GM23338 (cell line): Measurements from ENCODE around the gene DDX41. TPM values are rescaled to one million over a fixed set of nuclear protein-coding genes. Genes with fewer than 3 reads are reported as not detected.
"Not testable (repeated sequence)": the region's sequence is repeated elsewhere in the genome, so short reads cannot be mapped to it uniquely, and the experiment has no call there.

Source experiments
- ATAC-seq: fragments of 200-7000 bp; cut with Tn5 transposase; 3 replicates; pipeline ENCODE4 v1.9.1; 2020
- DNase-seq: peaks from one replicate; pipeline ENCODE4 v3.0.0-alpha.2; 2015; ENCODE audit warnings: low spot score
- H2AFZ ChIP-seq: fragments of 200-600 bp; sonication (generic); 2 replicates; pipeline ENCODE4 v1.8.0; 2016; ENCODE audit warnings: antibody characterized with exemption, mild to moderate bottlenecking, moderate library complexity
- H3F3A ChIP-seq: fragments of 200-600 bp; sonication (generic); replicated peaks from 2 replicates; pipeline ENCODE4 v1.8.0; 2017; ENCODE audit warnings: antibody characterized with exemption, mixed run types, low read depth
- H3K27ac ChIP-seq: fragments of 200-600 bp; sonication (generic); 2 replicates; pipeline ENCODE4 v1.6.1; 2016; ENCODE audit warnings: low read depth
- H3K27me3 ChIP-seq: fragments of 200-600 bp; sonication (generic); 2 replicates; pipeline ENCODE4 v1.8.0; 2016; ENCODE audit warnings: mild to moderate bottlenecking, mixed run types, moderate library complexity; ENCODE audit not compliant: insufficient read depth
- H3K36me3 ChIP-seq: fragments of 200-600 bp; sonication (generic); 2 replicates; pipeline ENCODE4 v1.8.0; 2016; ENCODE audit warnings: mild to moderate bottlenecking; ENCODE audit not compliant: insufficient read depth
- H3K4me1 ChIP-seq: fragments of 200-600 bp; sonication (generic); 2 replicates; pipeline ENCODE4 v1.8.0; 2016; ENCODE audit warnings: mild to moderate bottlenecking, moderate library complexity; ENCODE audit not compliant: insufficient read depth
- H3K4me2 ChIP-seq: fragments of 200-600 bp; sonication (generic); 2 replicates; pipeline ENCODE4 v1.7.1; 2017; ENCODE audit warnings: mixed run types
- H3K4me3 ChIP-seq: fragments of 200-600 bp; sonication (generic); 2 replicates; pipeline ENCODE4 v1.6.1; 2016; ENCODE audit warnings: mixed run types
- H3K79me2 ChIP-seq: fragments of 200-600 bp; sonication (generic); replicated peaks from 2 replicates; pipeline ENCODE4 v1.8.0; 2017; ENCODE audit warnings: mild to moderate bottlenecking; ENCODE audit not compliant: insufficient read depth
- H3K9me2 ChIP-seq: fragments of 200-600 bp; sonication (generic); 2 replicates; pipeline ENCODE4 v1.8.0; 2017; ENCODE audit not compliant: insufficient read depth
- H4K20me1 ChIP-seq: fragments of 200-600 bp; sonication (generic); replicated peaks from 2 replicates; pipeline ENCODE4 v1.8.0; 2017; ENCODE audit warnings: mild to moderate bottlenecking; ENCODE audit not compliant: insufficient read depth
- H3K27ac Mint-ChIP-seq: 2 replicates; pipeline ENCODE4 v1.8.0; 2020; ENCODE audit warnings: inconsistent platforms, mild to moderate bottlenecking, moderate library complexity, mixed read lengths
- H3K27me3 Mint-ChIP-seq: 3 replicates; pipeline ENCODE4 v1.8.0; 2022; ENCODE audit warnings: low read depth, mild to moderate bottlenecking, moderate library complexity, mixed read lengths, inconsistent platforms; ENCODE audit not compliant: insufficient read depth, poor library complexity
- H3K36me3 Mint-ChIP-seq: 3 replicates; pipeline ENCODE4 v1.8.0; 2021; ENCODE audit warnings: low read depth, mild to moderate bottlenecking, inconsistent platforms, moderate library complexity, mixed read lengths
- H3K4me1 Mint-ChIP-seq: 3 replicates; pipeline ENCODE4 v1.8.0; 2020; ENCODE audit warnings: mild to moderate bottlenecking, inconsistent platforms, mixed read lengths
- H3K4me3 Mint-ChIP-seq: 3 replicates; pipeline ENCODE4 v1.8.0; 2021; ENCODE audit warnings: moderate library complexity, mild to moderate bottlenecking, inconsistent platforms, mixed read lengths
- H3K9me3 Mint-ChIP-seq: 3 replicates; pipeline ENCODE4 v1.8.0; 2020; ENCODE audit warnings: moderate library complexity, mild to moderate bottlenecking, inconsistent platforms, mixed read lengths
- CREB1 ChIP-seq: fragments of 250-450 bp; sonication (Bioruptor Pico); IDR thresholded peaks from 2 replicates; pipeline ENCODE4 v1.5.0; 2020; ENCODE audit warnings: low read depth, mild to moderate bottlenecking, moderate library complexity
- CTCF ChIP-seq, 2 experiments: fragments of 200-600 bp in 1 of 2; sonication (generic) in 1 of 2; conservative IDR thresholded peaks; 2 replicates each; pipeline versions ENCODE4 v1.5.1 to v1.6.1; 2016 to 2017; ENCODE audit warnings: antibody characterized with exemption in 2 of 2, low read depth in 2 of 2, mild to moderate bottlenecking in 2 of 2, moderate library complexity in 1 of 2
- ETS1 ChIP-seq: IDR thresholded peaks from 2 replicates; pipeline ENCODE4 v1.6.1; 2016; ENCODE audit warnings: antibody characterized with exemption
- EZH2 ChIP-seq: fragments of 200-600 bp; sonication (generic); IDR thresholded peaks from one replicate; pipeline ENCODE4 v1.8.0; 2017; ENCODE audit warnings: antibody characterized with exemption, mild to moderate bottlenecking, low read depth; ENCODE audit not compliant: unreplicated experiment
- NANOG ChIP-seq: IDR thresholded peaks from 2 replicates; pipeline ENCODE4 v1.6.1; 2016; ENCODE audit warnings: antibody characterized with exemption, borderline replicate concordance
- POLR2AphosphoS5 ChIP-seq: IDR thresholded peaks from 2 replicates; pipeline ENCODE4 v1.6.1; 2016; ENCODE audit warnings: antibody characterized with exemption, low read depth
- STAT1 ChIP-seq: IDR thresholded peaks from one replicate; pipeline ENCODE4 v1.6.1; 2016; ENCODE audit warnings: antibody characterized with exemption; ENCODE audit not compliant: unreplicated experiment
- ZNF462 ChIP-seq: fragments of 250-450 bp; sonication (Bioruptor Pico); IDR thresholded peaks from 2 replicates; pipeline ENCODE4 v1.5.0; 2020; ENCODE audit warnings: mild to moderate bottlenecking, moderate library complexity
- polyA plus RNA-seq: library from polyadenylated mRNA; unstranded; fragments of >200 nt; fragmentation: Nextera tagmentation; extraction: Ambion mirVana; gene quantifications from 2 replicates; pipeline ENCODE4 v1.2.1, GENCODE V29; 2016
- total RNA-seq: library from RNA; depleted of rRNA; stranded (reverse); fragments of >200 nt; shearing (Covaris generic); gene quantifications from 2 replicates; pipeline ENCODE4 v1.2.3, GENCODE V29; 2014
- TF ChIP-seq, protein P1 (sequence below): IDR thresholded peaks from one replicate; pipeline ENCODE4 v1.6.1; 2018; ENCODE audit warnings: antibody characterized with exemption; ENCODE audit not compliant: unreplicated experiment

Gene DDX41
- total and polyA plus RNA-seq, 2 experiments from 2014 or later = 67.1 to 139 TPM

DNA sequence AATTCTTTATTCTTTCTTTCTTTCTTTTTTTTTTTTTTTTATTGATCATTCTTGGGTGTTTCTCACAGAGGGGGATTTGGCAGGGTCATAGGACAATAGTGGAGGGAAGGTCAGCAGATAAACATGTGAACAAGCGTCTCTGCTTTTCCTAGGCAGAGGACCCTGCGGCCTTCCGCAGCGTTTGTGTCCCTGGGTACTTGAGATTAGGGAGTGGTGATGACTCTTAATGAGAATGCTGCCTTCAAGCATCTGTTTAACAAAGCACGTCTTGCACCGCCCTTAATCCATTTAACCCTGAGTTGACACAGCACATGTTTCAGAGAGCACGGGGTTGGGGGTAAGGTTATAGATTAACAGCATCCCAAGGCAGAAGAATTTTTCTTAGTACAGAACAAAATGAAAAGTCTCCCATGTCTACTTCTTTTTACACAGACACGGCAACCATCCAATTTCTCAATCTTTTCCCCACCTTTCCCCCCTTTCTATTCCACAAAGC lies 42.7 kb upstream of the DDX41 start:
- not testable (repeated sequence) for H3K27me3 ChIP-seq, H3K79me2 ChIP-seq, H3K4me3 Mint-ChIP-seq, H3K36me3 Mint-ChIP-seq, H3K4me3 ChIP-seq, H3K27ac Mint-ChIP-seq, H2AFZ ChIP-seq, H3K4me2 ChIP-seq, H3K36me3 ChIP-seq, ATAC-seq, H3K27ac ChIP-seq, DNase-seq, H3K9me2 ChIP-seq, H4K20me1 ChIP-seq, H3K4me1 ChIP-seq
- H3K27me3 Mint-ChIP-seq = peaks cover 12% of the 10 kb centered on the region
- peaks cover 10% of the 10 kb centered on the region for H3F3A ChIP-seq
- H3K9me3 Mint-ChIP-seq = peaks cover 34% of the 10 kb centered on the region
- peaks cover 15% of the 10 kb centered on the region; the same call in 2 of the 3 replicates for H3K4me1 Mint-ChIP-seq

DNA sequence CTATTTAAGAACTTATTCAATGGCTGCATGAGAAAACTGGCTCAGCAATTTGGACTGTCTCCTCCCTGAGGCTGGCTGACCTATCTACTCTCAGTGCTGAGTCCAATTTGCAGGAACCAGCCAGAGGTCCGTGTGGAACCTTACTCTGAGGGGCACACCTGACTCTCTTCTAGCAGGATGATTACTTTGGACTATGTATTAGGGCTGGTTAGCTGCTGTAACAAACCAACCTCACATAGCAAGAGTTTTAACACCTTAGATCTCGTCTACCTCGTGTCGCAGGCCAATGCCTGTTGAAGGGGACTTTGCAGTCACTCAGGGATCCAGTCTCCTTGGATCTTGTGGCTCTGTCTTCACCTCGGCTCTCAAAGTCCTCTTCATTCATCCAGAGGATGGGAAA lies 41.0 kb upstream of the DDX41 start:
- peaks cover 5% of the 10 kb centered on the region for H4K20me1 ChIP-seq
- peaks cover 13% of the 10 kb centered on the region for H3F3A ChIP-seq
- no peaks in the 10 kb centered on the region for H3K36me3 ChIP-seq
- Mint-ChIP-seq H3K36me3 (peaks cover 10% of the 10 kb centered on the region), H3K4me1 (peaks cover 20% of the 10 kb centered on the region), H3K27me3 (peaks cover 16% of the 10 kb centered on the region), H3K4me3 (no peak overlapping the region), H3K27ac (no peak overlapping the region), H3K9me3 (peaks cover 27% of the 10 kb centered on the region)
- peaks cover 10% of the 10 kb centered on the region for H3K79me2 ChIP-seq
- H3K27me3 ChIP-seq = no peaks in the 10 kb centered on the region
- no peak overlapping the region for H3K4me2 ChIP-seq
- H3K27ac ChIP-seq = no peak overlapping the region
- no peak overlapping the region for H3K4me3 ChIP-seq
- no peak overlapping the region for H2AFZ ChIP-seq
- no peak for DNase-seq
- peaks cover 10% of the 10 kb centered on the region; the same call in 1 of the 2 replicates for H3K4me1 ChIP-seq
- ATAC-seq = no peak
- H3K9me2 ChIP-seq = no peaks in the 10 kb centered on the region
- TF ChIP-seq CREB1 (no peak), ETS1 (no peak), POLR2AphosphoS5 (no peak), EZH2 (no peak), ZNF462 (CRISPR knock-in tag) (no peak), NANOG (no peak), STAT1 (no peak), CTCF (conservative IDR thresholded peaks at IDR 0.05; ENCODE audit: low read depth in 2 of 2) (no peak)
- TF ChIP-seq, protein P1, sequence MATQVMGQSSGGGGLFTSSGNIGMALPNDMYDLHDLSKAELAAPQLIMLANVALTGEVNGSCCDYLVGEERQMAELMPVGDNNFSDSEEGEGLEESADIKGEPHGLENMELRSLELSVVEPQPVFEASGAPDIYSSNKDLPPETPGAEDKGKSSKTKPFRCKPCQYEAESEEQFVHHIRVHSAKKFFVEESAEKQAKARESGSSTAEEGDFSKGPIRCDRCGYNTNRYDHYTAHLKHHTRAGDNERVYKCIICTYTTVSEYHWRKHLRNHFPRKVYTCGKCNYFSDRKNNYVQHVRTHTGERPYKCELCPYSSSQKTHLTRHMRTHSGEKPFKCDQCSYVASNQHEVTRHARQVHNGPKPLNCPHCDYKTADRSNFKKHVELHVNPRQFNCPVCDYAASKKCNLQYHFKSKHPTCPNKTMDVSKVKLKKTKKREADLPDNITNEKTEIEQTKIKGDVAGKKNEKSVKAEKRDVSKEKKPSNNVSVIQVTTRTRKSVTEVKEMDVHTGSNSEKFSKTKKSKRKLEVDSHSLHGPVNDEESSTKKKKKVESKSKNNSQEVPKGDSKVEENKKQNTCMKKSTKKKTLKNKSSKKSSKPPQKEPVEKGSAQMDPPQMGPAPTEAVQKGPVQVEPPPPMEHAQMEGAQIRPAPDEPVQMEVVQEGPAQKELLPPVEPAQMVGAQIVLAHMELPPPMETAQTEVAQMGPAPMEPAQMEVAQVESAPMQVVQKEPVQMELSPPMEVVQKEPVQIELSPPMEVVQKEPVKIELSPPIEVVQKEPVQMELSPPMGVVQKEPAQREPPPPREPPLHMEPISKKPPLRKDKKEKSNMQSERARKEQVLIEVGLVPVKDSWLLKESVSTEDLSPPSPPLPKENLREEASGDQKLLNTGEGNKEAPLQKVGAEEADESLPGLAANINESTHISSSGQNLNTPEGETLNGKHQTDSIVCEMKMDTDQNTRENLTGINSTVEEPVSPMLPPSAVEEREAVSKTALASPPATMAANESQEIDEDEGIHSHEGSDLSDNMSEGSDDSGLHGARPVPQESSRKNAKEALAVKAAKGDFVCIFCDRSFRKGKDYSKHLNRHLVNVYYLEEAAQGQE = no peak
